ENCODE data around the gene BSN.

The BSN gene

DNA sequence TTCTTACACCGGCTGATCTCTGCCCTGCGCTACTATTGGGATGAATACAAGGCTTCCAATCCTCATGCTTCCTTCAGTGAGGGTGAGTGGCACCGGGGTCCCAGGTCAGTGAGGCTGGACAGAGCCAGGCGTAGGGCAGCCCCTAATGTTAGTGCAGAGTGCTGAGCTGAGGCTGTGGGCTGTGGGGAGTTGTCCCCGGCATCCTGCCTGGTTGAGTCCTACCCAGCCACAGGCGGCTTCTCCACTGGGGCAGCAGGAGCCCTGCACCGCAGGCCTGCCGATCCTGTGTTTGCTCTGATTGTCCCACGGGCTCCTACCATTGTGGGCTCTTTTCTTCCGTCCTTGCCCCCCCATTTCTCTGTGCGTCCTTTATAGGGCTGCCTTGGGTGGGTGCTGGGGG, 148.4 kb downstream of the BSN start:
- TF ChIP-seq TAF1 (IDR thresholded peaks at IDR 0.05; ENCODE audit: borderline replicate concordance, insufficient read depth, low read length) (no peak), POLR2AphosphoS5 (IDR thresholded peaks at IDR 0.05; ENCODE audit: low read depth, low read length) (no peak), FOXP2 (optimal IDR thresholded peaks at IDR 0.05; ENCODE audit: borderline replicate concordance, extremely low read depth, extremely low read length, insufficient read depth) (no peak), SIN3A (IDR thresholded peaks at IDR 0.05; ENCODE audit: borderline replicate concordance, insufficient read depth, low read length) (no peak)
- TF ChIP-seq, protein P1, sequence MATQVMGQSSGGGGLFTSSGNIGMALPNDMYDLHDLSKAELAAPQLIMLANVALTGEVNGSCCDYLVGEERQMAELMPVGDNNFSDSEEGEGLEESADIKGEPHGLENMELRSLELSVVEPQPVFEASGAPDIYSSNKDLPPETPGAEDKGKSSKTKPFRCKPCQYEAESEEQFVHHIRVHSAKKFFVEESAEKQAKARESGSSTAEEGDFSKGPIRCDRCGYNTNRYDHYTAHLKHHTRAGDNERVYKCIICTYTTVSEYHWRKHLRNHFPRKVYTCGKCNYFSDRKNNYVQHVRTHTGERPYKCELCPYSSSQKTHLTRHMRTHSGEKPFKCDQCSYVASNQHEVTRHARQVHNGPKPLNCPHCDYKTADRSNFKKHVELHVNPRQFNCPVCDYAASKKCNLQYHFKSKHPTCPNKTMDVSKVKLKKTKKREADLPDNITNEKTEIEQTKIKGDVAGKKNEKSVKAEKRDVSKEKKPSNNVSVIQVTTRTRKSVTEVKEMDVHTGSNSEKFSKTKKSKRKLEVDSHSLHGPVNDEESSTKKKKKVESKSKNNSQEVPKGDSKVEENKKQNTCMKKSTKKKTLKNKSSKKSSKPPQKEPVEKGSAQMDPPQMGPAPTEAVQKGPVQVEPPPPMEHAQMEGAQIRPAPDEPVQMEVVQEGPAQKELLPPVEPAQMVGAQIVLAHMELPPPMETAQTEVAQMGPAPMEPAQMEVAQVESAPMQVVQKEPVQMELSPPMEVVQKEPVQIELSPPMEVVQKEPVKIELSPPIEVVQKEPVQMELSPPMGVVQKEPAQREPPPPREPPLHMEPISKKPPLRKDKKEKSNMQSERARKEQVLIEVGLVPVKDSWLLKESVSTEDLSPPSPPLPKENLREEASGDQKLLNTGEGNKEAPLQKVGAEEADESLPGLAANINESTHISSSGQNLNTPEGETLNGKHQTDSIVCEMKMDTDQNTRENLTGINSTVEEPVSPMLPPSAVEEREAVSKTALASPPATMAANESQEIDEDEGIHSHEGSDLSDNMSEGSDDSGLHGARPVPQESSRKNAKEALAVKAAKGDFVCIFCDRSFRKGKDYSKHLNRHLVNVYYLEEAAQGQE (IDR thresholded peaks at IDR 0.05; ENCODE audit: insufficient read depth in 1 of 2, low read depth in 2 of 2, low read length in 2 of 2) = no peak

- TF ChIP-seq FOXP2 (optimal IDR thresholded peaks at IDR 0.05; ENCODE audit: borderline replicate concordance, extremely low read depth, extremely low read length, insufficient read depth) = peak; percentile 37
- TF ChIP-seq TAF1 (IDR thresholded peaks at IDR 0.05; ENCODE audit: borderline replicate concordance, insufficient read depth, low read length) = no peak
- no peak for TF ChIP-seq POLR2AphosphoS5 (IDR thresholded peaks at IDR 0.05; ENCODE audit: low read depth, low read length)
These were observed 149.2 kb downstream of the BSN start for GRCh38 chr3:49703443-49703927.

GRCh38 chr3:49703956-49704355, 149.7 kb downstream of the BSN start:
- TF ChIP-seq SIN3A (IDR thresholded peaks at IDR 0.05; ENCODE audit: borderline replicate concordance, insufficient read depth, low read length) = no peak
- no peak for TF ChIP-seq FOXP2 (optimal IDR thresholded peaks at IDR 0.05; ENCODE audit: borderline replicate concordance, extremely low read depth, extremely low read length, insufficient read depth)
- TF ChIP-seq, protein P1 (IDR thresholded peaks at IDR 0.05; ENCODE audit: insufficient read depth in 1 of 2, low read depth in 2 of 2, low read length in 2 of 2) = no peak
- no peak for TF ChIP-seq TAF1 (IDR thresholded peaks at IDR 0.05; ENCODE audit: borderline replicate concordance, insufficient read depth, low read length)
- no peak for TF ChIP-seq POLR2AphosphoS5 (IDR thresholded peaks at IDR 0.05; ENCODE audit: low read depth, low read length)

DNA sequence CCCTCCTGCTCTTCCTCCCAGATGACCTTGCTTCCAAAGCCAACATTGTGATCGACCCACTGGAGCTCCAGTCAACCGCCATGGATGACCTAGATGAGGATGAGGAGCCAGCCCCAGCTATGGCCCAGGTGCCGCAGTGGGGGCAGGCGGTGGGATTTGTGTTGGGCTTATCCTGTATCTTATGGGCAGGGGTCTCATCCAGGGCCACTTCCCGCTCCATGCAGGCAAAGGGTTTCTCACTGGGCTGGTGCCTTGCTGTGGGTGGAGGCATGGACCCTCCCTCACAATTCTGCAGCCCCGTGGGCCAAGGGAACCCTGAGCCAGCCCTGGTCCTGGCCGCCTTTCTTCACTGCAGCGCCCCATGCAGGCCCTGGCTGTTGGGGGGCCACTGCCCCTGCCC, 150.4 kb downstream of the BSN start:
- TF ChIP-seq, protein P1 (IDR thresholded peaks at IDR 0.05; ENCODE audit: insufficient read depth in 1 of 2, low read depth in 2 of 2, low read length in 2 of 2) = no peak
- TF ChIP-seq POLR2AphosphoS5 (IDR thresholded peaks at IDR 0.05; ENCODE audit: low read depth, low read length) = no peak
- TF ChIP-seq FOXP2 (optimal IDR thresholded peaks at IDR 0.05; ENCODE audit: borderline replicate concordance, extremely low read depth, extremely low read length, insufficient read depth) = no peak
- no peak for TF ChIP-seq TAF1 (IDR thresholded peaks at IDR 0.05; ENCODE audit: borderline replicate concordance, insufficient read depth, low read length)
- TF ChIP-seq SIN3A (IDR thresholded peaks at IDR 0.05; ENCODE audit: borderline replicate concordance, insufficient read depth, low read length) = no peak

GRCh38 chr3:49705390-49705960, 151.2 kb downstream of the BSN start:
- TF ChIP-seq FOXP2 (optimal IDR thresholded peaks at IDR 0.05; ENCODE audit: borderline replicate concordance, extremely low read depth, extremely low read length, insufficient read depth) (no peak), SIN3A (IDR thresholded peaks at IDR 0.05; ENCODE audit: borderline replicate concordance, insufficient read depth, low read length) (no peak), POLR2AphosphoS5 (IDR thresholded peaks at IDR 0.05; ENCODE audit: low read depth, low read length) (no peak), TAF1 (IDR thresholded peaks at IDR 0.05; ENCODE audit: borderline replicate concordance, insufficient read depth, low read length) (no peak)
- TF ChIP-seq, protein P1 (IDR thresholded peaks at IDR 0.05; ENCODE audit: insufficient read depth in 1 of 2, low read depth in 2 of 2, low read length in 2 of 2) = no peak
